GM21360 (cell line): ENCODE measurements around the gene BTBD18.

ENCODE experiments used
- ATAC-seq: cut with Tn5 transposase; IDR thresholded peaks from one replicate; pipeline ENCODE4 v1.9.1; 2021; ENCODE audit warnings: mild to moderate bottlenecking, moderate library complexity; ENCODE audit not compliant: unreplicated experiment

BTBD18 gene

DNA sequence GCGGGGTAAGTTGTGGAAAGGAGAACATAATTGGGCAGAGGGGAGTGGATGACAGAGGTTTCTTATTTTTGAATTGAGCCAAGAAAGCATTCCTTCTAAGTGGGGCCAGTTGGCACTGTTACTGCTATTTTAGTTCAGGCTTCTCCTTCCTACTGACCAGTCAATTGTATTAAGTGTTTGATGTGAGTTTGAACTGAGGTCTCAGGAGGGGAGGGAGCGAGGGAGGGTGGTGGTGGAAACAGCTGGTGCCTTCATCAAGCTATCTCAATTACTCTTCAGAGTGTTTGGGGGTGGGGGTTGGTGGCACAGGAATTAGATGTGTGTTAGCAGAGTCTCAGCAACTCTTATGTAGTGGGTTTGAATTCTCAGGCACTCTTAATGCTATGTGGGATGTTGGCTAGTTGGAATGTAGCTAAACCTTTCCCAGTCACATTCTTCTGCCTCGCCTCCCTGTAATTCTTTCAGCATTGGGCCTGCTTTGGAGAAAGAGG, 24.5 kb upstream of the BTBD18 start:
- no peak for ATAC-seq

DNA sequence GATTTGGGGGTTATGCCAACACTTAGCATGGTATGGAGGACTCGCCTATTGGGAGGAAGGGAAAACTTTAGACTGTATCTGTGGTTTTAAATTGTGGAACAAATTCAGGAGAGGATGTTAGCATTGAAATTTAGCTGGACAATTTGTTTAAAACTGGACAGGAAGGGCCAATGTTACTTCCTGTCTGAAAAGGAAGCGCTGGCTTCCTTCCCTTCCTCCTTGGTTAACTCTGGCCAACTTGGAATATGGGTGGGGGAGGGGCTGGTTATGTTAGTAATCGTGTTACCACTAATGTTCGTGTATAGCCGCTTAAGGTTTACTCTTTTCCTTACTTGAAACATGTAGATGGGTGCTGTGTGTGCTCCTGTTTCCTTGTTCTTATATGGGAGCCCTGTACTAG, 23.9 kb upstream of the BTBD18 start:
- no peak for ATAC-seq

DNA sequence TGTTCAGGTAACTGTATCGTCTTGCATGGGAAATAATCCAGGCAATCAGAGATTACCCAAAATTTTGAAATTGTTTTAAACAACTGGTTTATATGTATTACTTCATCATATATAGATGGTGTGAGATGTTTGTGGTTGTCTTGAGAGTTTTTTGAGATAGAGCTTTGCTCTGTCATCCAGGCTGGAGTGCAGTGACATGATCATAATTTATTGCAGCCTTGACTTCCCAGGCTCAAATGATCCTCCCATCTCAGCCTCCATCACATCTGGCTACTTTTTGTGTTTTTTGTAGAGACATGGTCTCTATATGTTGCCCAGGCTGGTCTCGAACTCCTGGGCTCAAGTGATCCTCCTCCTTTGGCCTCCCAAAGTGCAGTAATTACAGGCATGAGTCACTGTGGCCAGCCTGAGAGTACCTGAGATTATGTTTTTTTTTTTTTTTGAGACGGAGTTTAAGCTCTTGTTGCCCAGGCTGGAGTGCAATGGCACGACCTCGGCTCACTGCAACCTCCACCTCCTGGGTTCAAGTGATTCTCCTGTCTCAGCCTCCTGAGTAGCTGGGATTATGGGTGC, 21.5 kb upstream of the BTBD18 start:
- ATAC-seq: no peak

DNA sequence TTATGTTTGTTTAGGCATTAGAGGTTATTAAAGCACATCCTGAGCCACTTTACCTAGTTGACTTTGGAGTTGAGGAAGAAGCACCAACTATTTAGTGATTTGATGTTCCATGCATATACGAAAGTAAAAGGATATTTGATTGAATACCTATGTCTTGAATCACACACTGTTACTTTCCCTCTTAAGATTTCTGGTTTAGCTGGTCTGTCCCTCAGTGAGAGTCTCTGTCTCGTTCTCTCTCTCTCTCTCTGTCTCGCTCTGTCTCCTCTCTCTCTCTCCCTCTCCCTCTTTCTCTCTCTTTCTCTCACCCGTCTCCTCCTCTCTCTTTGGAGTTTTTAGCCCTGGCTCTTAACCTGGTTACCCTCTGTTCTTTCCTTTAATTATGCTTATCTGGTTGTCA, 20.9 kb upstream of the BTBD18 start:
- no peak for ATAC-seq

DNA sequence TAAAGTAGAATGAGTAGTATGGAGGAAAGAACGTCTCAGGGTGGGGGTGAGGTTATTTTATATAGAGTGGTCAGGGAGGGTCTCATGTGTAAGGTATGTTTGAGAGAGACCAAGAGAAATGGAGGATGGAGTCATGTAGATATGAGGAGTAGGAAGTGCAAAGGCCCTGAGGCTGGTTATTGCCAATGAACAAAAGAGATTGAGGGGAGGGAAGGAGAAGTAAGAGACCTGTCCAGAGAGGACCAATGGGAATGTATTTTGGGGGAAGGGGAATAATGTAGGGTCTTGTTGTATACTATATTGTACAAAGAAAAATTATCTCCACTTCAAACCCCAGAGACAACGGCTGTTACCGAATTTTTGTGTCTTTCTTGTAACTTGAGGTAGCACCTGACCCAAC, 19.7 kb upstream of the BTBD18 start:
- no peak for ATAC-seq

DNA sequence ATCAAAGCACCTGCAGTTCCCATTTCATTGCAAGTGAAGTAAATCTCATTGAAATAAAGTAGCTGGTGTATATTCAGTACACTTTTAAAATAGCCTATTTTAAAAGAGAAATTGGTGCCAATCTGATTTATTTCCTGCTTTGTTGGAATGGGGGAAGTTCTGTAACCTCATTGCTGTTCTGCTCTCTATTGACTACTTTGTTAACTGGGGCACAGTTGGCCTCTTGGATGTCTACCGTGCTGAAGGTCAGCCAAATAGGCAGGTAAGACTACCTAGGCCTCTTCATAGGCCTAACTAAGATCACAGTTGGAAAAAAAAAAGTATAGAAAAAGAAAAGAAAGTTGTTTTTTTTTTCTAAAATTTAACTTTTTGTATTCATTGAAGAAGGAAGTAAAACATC, 19.2 kb upstream of the BTBD18 start:
- no peak for ATAC-seq

DNA sequence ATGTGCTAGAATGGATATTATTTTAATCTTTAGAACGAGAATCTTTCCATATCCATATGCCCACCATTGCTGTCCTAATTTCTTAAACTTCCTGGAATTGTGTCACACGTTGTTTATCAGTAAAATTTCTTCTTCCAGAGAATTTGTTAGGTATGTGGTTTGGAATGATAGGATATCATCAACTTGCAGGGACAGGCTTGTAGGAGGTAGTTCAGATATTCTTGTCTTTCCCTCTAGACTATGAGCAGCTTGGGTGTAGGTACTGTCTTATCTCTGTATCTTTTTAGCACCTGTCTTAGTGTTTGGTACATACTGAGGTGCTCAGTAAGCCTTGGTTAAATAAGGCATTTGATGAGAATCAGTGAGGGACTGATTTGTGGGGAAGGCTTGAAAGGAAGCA, 13.4 kb upstream of the BTBD18 start:
- ATAC-seq: no peak

DNA sequence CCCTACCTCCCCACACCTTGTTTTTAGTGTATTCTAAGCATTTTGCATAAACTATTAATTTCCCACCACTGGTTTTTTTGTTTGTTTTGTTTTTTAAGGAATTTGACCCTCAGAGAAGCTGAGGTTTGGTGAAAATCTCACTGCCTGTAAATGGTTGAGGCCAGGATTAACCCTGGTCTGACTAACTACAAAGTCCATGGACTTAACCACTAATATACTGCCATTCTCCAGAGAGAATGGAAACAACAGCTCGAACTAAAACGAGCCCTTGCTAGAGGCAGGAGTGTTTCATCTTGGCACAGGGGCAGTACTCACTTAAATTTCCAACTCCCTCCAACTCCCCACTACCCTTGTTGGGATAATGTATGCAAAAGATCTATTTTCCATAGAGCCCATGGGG, 12.9 kb upstream of the BTBD18 start:
- no peak for ATAC-seq

DNA sequence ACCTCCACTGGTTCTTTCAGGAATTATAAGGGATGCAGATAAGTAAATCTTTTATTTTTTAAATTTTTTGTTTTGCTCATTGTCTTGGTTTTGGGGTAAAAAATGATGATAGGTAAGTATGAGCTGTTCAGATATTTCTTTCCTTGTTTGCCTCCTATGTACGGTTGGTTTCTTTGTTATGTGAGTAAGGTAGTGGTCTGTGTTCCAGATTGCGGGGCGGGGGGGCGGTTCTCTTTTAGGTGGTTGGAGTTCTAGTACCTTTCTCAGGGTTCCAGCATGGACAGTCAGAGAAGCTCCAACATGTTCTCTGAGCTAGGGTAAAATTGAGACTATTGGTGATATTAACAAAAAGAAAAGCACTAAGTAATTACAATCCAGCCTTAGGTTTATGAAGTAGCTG, 12.4 kb upstream of the BTBD18 start:
- no peak for ATAC-seq

DNA sequence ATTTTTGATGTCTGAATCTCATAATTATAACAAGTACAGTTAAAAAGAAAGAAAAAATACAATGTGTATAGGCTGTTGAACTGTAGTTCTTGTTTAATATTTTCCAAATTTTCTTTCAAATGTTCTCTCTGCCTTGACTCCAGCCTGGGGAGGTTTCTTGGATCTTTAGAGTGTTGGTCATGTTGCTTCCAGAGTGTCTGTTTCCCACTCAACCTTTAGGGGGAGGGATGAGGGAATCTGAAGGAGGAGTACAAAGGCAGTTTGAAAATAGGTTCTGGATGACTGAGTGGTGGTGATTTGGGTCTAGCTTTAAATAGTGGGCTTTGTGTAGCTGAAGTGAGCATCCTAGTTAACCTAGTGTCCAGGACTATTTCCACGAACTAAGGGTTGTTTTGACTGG, 11.9 kb upstream of the BTBD18 start:
- no peak for ATAC-seq

DNA sequence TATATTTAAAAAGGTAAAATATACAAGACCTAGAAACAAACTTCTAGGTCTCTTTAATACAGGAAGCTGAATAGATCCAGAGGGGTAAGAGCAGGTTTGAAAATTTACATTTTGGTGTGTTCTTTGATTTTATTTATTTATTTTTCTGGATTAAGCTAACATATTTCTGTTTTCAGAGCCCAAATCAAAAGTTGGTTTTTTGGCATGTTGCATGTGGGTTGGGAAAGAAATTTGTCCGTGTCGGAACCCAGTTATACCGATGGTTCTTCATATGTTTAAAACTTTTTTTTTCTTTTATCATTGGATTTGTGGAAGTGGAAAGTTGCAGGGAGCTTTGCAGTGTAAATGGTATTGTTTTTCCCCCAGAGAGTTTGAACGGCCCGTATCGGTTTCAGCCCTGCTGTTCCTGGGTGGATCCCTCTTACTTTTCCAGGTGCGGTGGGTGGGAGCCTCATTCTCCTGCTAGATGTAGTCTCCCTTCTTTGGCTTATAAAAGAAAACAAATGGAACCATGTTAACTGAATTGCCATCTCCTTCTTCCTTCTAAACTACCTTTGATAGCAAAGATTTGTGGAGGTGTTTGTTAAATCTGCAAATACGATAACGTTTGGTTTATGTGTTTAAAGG, 10.7 kb upstream of the BTBD18 start:
- ATAC-seq: no peak

DNA sequence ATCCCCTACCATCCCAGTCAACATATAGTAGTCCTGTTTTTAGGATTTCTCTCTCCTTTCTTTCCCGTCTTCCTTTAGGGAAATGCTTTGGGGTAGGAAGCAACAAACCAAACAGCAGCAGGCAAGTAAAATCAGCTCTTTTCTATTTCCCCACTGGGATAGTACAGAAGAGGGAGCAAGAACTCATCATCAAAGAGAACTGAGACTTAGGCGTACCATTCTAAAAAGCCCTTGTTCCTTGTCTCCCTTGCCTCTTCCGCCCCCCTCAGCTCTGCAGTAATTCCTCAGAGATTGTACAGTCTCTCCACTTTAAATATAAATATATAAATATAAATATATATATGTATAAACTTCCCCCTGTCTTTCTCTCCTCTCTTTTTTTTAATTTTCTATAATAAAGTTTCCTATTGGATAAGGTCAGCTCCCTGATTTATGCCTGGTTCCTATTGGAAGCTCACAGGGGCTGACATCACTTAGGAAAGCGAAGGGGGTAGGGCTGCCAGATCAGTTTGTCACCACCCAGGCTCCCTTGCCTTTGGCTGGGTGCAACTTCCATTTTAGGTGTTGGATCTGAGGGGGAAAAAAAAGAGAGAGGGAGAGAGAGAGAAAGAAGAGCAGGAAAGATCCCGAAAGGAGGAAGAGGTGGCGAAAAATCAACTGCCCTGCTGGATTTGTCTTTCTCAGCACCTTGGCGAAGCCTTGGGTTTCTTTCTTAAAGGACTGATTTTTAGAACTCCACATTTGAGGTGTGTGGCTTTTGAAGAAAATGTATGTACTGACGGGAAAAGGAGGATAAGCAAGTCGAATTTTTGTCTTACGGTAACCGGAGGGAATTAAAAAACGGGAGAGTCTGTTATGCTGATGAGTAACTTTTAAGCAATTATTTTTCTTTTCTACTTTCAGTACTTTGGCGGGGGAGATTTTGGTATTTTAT, 9.9 kb upstream of the BTBD18 start, which contains the start of gene CTNND1:
Gene CTNND1, plus strand, starts transcription at position 502 of the 934 bp plus-strand sequence. CDS start 29,677 bp downstream, outside the sequence.
- peak; percentile 96 for ATAC-seq

DNA sequence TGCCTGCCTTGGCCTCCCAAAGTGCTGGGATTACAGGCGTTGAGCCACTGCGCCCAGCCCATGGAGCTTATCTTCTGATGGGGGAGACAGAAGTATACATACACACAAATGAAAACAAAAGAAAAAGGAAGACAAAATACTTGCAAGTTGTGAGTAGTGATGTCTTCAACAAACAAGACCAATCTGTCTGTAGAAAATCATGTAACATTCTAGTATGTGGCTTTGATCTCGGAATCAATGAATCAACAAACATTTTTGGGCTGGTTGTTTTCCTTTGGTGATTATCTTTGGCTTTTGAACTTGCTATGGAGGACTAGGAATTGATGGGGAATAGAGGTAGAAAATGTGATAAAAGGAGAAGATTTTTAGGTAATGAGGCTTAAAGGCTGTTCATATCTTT, 6.6 kb upstream of the BTBD18 start:
- ATAC-seq: no peak

DNA sequence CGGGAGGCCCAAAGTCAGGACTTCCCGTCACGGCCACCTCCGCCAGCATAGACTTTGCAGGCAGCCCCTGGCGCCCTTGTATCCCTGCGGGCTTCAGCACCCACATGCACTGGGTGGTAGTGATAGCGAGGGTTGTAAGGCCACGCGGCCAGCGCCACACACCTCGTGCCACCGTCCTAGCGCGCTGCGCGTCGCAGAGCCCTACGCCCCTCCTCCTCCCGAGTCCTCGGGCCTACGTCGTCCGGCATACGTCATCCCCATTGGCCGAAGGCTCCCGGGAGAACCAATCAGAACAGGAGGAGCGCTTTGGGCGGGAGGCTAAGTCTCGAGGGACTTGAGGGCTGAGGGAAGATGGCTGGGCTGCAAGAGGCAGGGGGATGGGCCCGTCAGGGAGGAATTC, 1.3 kb upstream of the BTBD18 start:
- ATAC-seq: no peak

DNA sequence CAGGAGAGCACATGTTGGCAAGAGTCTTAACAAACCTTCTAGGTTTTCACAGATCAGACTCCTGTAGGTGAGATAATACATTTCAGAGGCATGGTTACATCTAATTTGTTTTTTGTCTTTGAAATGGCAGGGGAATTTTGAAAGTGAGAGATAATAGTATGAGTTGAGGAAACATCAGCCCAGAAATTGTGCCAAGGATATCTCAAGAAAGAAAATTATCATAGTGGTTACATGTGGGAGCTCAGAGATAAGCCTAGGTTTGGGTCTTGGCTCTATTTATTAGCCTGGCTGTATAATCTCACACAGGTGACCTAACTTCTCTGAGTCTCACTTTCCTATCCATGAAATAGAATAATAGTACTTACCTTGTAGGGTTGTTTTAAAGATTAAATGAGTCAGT, 443 bp downstream of the BTBD18 start:
- ATAC-seq: no peak

DNA sequence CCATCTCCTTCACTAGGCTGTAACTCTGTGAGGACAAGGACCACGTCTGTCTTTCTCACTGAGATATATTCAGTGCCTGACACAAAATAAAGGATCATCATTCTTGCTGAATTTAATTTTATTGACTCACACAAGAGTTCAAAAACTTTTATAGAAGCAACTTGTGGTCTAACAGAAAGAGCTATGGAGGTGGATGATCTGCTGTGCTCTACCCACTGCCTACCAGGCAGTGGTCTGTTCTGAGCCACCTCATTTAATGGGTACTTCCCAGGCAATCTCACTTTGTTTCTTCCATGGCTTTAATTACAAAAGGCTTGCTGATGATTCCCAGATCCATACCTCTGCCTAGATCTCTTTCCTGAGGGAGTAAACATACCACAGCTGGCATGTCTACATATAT, 4.7 kb downstream of the BTBD18 start:
- ATAC-seq: no peak

DNA sequence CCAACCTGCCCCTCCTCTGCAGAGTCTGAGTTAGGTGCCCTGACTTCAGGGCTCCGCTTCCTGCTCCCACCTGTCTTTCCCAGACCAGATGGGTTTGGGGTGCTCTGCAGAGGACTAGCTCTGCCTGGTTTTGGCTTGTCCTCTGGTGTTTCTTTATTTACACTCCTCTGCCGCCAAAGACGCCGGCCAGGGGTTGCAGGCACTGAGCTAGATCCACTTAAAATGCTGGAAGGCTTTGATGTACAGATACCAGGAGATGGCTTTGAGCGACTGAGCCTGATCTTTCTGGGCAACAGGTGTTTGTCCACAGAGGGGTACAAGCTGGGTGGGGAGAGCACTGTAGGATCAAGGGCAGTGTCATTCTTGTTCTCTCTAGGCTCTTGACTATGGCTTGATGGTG, 6.4 kb downstream of the BTBD18 start:
- ATAC-seq: no peak

DNA sequence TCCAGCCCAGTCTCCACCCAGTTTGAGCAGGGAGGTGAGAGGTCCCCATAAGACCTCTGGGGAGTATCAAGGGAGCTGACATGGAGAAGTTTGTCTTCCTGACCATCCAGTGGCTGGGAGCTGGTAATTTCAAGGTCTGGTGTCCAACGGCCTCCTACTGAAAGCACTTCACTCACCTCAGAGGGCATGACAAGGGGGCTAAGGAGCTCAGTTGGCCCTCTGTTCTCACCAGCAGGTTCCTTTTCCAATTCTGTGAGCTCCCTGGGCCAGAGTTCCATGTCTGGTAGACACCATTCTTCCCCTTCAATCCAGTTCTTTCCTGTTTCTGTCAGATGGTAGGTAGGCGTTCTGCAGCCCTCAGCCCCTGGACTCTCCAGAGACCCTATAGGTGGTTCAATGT, 7.3 kb downstream of the BTBD18 start:
- no peak for ATAC-seq

DNA sequence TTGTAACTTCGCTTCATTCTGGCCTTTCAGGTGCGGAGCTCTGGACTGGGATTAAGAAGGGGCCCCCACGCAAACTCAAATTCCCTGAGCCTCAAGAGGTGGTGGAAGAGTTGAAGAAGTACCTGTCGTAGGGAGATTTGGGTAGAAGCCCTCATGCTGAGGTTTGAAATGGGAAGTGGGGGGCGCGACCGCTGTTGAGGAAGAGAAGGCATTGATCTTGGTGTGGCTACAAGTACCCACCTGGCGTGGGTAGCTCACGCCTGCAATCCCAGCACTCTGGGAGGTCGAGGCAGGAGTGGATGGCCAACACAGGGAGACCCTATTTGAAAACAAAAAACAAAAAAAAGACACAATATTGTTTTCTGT, 9.5 kb downstream of the BTBD18 start:
- ATAC-seq: no peak

DNA sequence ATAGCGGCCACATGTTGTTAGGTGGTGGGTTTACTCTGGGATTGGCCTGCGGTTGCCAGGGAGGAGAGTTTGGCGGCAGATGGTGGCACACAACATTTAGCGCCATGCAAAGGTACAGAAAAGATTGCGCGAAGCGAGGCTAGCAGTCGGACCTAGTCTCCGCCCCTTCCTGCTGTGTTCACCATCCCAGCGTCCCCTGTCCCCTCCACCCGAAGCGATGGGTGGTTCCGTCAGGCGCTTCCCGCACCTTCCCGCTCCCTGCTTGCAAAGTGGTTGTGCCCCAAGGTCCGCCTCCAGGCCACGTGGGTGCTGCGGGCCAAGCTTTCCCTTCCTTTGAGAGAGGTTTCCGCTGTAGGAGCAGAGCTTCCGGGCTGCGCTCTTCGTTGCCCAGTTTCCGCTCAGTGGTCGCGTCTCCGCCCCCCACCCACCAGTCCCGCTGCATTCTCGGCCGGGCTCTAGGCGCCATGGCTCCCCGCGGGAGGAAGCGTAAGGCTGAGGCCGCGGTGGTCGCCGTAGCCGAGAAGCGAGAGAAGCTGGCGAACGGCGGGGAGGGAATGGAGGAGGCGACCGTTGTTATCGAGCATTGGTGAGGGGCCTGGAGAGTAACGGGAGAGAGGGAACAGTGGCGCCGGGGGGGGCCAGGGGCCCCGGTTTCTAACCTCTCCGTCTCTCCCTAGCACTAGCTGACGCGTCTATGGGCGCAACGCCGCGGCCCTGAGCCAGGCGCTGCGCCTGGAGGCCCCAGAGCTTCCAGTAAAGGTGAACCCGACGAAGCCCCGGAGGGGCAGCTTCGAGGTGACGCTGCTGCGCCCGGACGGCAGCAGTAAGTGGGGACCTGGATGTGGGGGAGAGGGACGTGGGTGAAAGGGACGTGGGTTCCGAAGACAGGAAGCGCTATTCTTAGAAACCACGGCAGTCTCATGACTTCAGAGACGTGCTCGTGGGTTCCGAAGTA, 10.2 kb downstream of the BTBD18 start, which contains the start of gene SELENOH:
Gene SELENOH, plus strand, starts transcription at position 360 of the 955 bp plus-strand sequence. Its CDS starts 105 bp downstream, at position 465.
- ATAC-seq: peak; percentile 89
